SK-N-SH treated with all-trans-retinoic acid at 6 μM for 48 hours (cell line): ENCODE measurements around the gene SMARCAL1.

Source experiments
- ATAC-seq: fragments of 200-7000 bp; cut with Tn5 transposase; 3 replicates; pipeline ENCODE4 v1.9.1; 2020; ENCODE audit warnings: mild to moderate bottlenecking, moderate library complexity
- CREB5 ChIP-seq: fragments of 250-450 bp; sonication (Bioruptor Pico); IDR thresholded peaks from 2 replicates; pipeline ENCODE4 v1.5.1; 2020; ENCODE audit warnings: low read depth, mild to moderate bottlenecking, moderate library complexity
- CSRNP3 ChIP-seq: fragments of 250-450 bp; sonication (Bioruptor Pico); IDR thresholded peaks from 2 replicates; pipeline ENCODE4 v1.5.1; 2021; ENCODE audit warnings: mild to moderate bottlenecking, moderate library complexity
- ESRRG ChIP-seq: fragments of 250-450 bp; sonication (Bioruptor Pico); IDR thresholded peaks from 2 replicates; pipeline ENCODE4 v1.6.1; 2021; ENCODE audit warnings: mild to moderate bottlenecking
- GLIS3 ChIP-seq: fragments of 250-450 bp; sonication (Bioruptor Pico); IDR thresholded peaks from 2 replicates; pipeline ENCODE4 v1.5.0; 2020; ENCODE audit warnings: mild to moderate bottlenecking, moderate library complexity
- ISL1 ChIP-seq: fragments of 250-450 bp; sonication (Bioruptor Pico); IDR thresholded peaks from 2 replicates; pipeline ENCODE4 v2.1.2; 2022; ENCODE audit warnings: mild to moderate bottlenecking, moderate library complexity
- OSR1 ChIP-seq: fragments of 250-450 bp; sonication (Bioruptor Pico); IDR thresholded peaks from 2 replicates; pipeline ENCODE4 v1.8.0; 2022; ENCODE audit warnings: moderate library complexity, mild to moderate bottlenecking, inconsistent platforms
- PATZ1 ChIP-seq: fragments of 250-450 bp; sonication (Bioruptor Pico); IDR thresholded peaks from 2 replicates; pipeline ENCODE4 v1.8.0; 2020; ENCODE audit warnings: mild to moderate bottlenecking, moderate library complexity, borderline replicate concordance
- RARB ChIP-seq: fragments of 250-450 bp; sonication (Bioruptor Pico); IDR thresholded peaks from 2 replicates; pipeline ENCODE4 v1.8.0; 2021; ENCODE audit warnings: mild to moderate bottlenecking, moderate library complexity
- SNAI2 ChIP-seq: fragments of 250-450 bp; sonication (Bioruptor Pico); IDR thresholded peaks from 2 replicates; pipeline ENCODE4 v1.5.0; 2020; ENCODE audit warnings: mild to moderate bottlenecking, moderate library complexity
- TCF4 ChIP-seq: fragments of 250-450 bp; sonication (Bioruptor Pico); IDR thresholded peaks from 2 replicates; pipeline ENCODE4 v1.8.0; 2021; ENCODE audit warnings: mild to moderate bottlenecking, moderate library complexity, borderline replicate concordance
- TOX ChIP-seq: fragments of 250-450 bp; sonication (Bioruptor Pico); IDR thresholded peaks from 2 replicates; pipeline ENCODE4 v1.8.0; 2021; ENCODE audit warnings: mild to moderate bottlenecking, moderate library complexity, borderline replicate concordance
- ZC3H10 ChIP-seq: fragments of 250-450 bp; sonication (Bioruptor Pico); IDR thresholded peaks from 2 replicates; pipeline ENCODE4 v1.5.1; 2021; ENCODE audit warnings: mild to moderate bottlenecking, moderate library complexity
- ZFP3 ChIP-seq: fragments of 250-450 bp; sonication (Bioruptor Pico); IDR thresholded peaks from 2 replicates; pipeline ENCODE4 v1.5.0; 2020; ENCODE audit warnings: mild to moderate bottlenecking, moderate library complexity
- ZFP30 ChIP-seq: fragments of 450-650 bp; formaldehyde crosslinking; IDR thresholded peaks from 2 replicates; pipeline ENCODE4 v1.5.0; 2022; ENCODE audit warnings: mild to moderate bottlenecking, moderate library complexity
- ZNF565 ChIP-seq: fragments of 450-650 bp; formaldehyde crosslinking; conservative IDR thresholded peaks from 2 replicates; pipeline ENCODE4 v1.5.0; 2020; ENCODE audit warnings: low read depth, mild to moderate bottlenecking, moderate library complexity
- ZNF8 ChIP-seq: fragments of 450-650 bp; formaldehyde crosslinking; IDR thresholded peaks from 2 replicates; pipeline ENCODE4 v1.5.0; 2020; ENCODE audit warnings: mild to moderate bottlenecking, moderate library complexity
- TF ChIP-seq, protein P1 (sequence below): fragments of 250-450 bp; sonication (Bioruptor Pico); IDR thresholded peaks from 2 replicates; pipeline ENCODE4 v1.5.0; 2020; ENCODE audit warnings: mild to moderate bottlenecking, moderate library complexity
- TF ChIP-seq, protein P2 (sequence below): fragments of 250-450 bp; sonication (Bioruptor Pico); IDR thresholded peaks from 2 replicates; pipeline ENCODE4 v1.8.0; 2021; ENCODE audit warnings: low read depth, mild to moderate bottlenecking, moderate library complexity, borderline replicate concordance

The SMARCAL1 gene

GRCh38 chr2:216441308-216442010 lies 29.2 kb downstream of the SMARCAL1 start (continued):
- TF ChIP-seq CSRNP3 (no peak), SNAI2 (CRISPR knock-in tag) (no peak), ZFP30 (CRISPR knock-in tag) (no peak), GLIS3 (CRISPR knock-in tag) (no peak), TCF4 (CRISPR knock-in tag) (no peak), ESRRG (CRISPR knock-in tag) (no peak), TOX (CRISPR knock-in tag) (no peak), ZFP3 (CRISPR knock-in tag) (no peak), CREB5 (no peak), ZC3H10 (CRISPR knock-in tag) (no peak), OSR1 (no peak), ZNF8 (no peak)
- TF ChIP-seq, protein P1, sequence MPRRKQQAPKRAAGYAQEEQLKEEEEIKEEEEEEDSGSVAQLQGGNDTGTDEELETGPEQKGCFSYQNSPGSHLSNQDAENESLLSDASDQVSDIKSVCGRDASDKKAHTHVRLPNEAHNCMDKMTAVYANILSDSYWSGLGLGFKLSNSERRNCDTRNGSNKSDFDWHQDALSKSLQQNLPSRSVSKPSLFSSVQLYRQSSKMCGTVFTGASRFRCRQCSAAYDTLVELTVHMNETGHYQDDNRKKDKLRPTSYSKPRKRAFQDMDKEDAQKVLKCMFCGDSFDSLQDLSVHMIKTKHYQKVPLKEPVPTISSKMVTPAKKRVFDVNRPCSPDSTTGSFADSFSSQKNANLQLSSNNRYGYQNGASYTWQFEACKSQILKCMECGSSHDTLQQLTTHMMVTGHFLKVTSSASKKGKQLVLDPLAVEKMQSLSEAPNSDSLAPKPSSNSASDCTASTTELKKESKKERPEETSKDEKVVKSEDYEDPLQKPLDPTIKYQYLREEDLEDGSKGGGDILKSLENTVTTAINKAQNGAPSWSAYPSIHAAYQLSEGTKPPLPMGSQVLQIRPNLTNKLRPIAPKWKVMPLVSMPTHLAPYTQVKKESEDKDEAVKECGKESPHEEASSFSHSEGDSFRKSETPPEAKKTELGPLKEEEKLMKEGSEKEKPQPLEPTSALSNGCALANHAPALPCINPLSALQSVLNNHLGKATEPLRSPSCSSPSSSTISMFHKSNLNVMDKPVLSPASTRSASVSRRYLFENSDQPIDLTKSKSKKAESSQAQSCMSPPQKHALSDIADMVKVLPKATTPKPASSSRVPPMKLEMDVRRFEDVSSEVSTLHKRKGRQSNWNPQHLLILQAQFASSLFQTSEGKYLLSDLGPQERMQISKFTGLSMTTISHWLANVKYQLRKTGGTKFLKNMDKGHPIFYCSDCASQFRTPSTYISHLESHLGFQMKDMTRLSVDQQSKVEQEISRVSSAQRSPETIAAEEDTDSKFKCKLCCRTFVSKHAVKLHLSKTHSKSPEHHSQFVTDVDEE (CRISPR knock-in tag) = no peak
- TF ChIP-seq, all 23 proteins: peak for 0

DNA sequence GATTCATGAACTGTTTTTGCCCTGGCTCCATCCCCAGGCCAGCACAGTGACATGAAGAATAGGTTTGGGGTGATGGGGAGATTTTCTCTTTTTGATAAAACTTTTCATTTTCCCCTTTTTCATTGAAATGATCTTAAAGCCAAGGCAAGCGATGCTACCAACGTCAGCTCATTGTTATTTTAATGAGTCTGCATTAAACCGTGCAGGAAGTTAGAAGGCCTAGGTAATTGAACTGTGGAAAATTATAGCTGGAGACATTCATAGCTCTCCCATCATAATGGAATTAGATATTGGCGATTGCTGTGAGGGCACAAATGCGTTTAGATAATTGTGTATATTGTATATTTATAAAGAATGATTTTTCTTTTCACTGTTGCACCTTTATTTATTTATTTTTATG lies 33.2 kb downstream of the SMARCAL1 start:
- peak; percentile 52 for ATAC-seq
- no peak for TF ChIP-seq SNAI2 (CRISPR knock-in tag)
- peak; percentile 19; the same call in 1 of the 2 replicates for TF ChIP-seq ISL1 (CRISPR knock-in tag)
- no peak for TF ChIP-seq CSRNP3
- no peak for TF ChIP-seq ZFP30 (CRISPR knock-in tag)

DNA sequence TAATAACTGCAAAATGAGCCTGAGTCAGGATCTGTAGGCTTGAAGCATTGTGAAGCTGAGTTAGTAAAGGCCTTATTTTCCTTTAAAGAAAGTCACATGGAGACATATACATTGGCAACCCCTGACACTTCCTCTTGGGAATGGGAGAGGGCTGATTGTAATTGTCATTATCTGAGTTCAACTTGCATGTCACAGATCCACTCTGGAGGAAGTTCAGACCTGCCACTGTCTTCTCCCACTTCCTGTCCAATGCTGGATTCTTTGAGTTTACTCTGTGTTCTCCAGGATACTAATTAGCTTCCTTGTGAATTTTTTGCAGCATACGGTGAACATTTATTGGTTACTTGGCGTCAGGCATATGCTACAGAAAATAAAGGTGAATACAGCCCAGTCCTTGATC lies 34.1 kb downstream of the SMARCAL1 start:
- no peak for ATAC-seq
- TF ChIP-seq ZNF8 (no peak), ESRRG (CRISPR knock-in tag) (no peak), TCF4 (CRISPR knock-in tag) (no peak), ZC3H10 (CRISPR knock-in tag) (no peak), ZFP30 (CRISPR knock-in tag) (no peak), CREB5 (no peak), TOX (CRISPR knock-in tag) (no peak), ZNF565 (CRISPR knock-in tag) (no peak), CSRNP3 (no peak), RARB (no peak), PATZ1 (CRISPR knock-in tag) (no peak), ISL1 (CRISPR knock-in tag) (no peak), SNAI2 (CRISPR knock-in tag) (no peak)
- TF ChIP-seq, protein P1 (CRISPR knock-in tag) = no peak
- TF ChIP-seq, protein P2, sequence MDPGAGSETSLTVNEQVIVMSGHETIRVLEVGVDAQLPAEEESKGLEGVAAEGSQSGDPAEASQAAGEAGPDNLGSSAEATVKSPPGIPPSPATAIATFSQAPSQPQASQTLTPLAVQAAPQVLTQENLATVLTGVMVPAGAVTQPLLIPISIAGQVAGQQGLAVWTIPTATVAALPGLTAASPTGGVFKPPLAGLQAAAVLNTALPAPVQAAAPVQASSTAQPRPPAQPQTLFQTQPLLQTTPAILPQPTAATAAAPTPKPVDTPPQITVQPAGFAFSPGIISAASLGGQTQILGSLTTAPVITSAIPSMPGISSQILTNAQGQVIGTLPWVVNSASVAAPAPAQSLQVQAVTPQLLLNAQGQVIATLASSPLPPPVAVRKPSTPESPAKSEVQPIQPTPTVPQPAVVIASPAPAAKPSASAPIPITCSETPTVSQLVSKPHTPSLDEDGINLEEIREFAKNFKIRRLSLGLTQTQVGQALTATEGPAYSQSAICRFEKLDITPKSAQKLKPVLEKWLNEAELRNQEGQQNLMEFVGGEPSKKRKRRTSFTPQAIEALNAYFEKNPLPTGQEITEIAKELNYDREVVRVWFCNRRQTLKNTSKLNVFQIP (CRISPR knock-in tag) = no peak
